H1 (cell line): ENCODE data around the gene DUSP2. TPM values are rescaled to one million over a fixed set of nuclear protein-coding genes. Genes with fewer than 3 reads are reported as not detected.

Experiments used
- CTCF ChIA-PET: fragments of 300-600 bp; sonication (Branson Sonifier 250); formaldehyde crosslinking; loops from one replicate; lab custom pipeline; 2021; ENCODE audit not compliant: partially characterized antibody; lab: Charles Lee
- POLR2A ChIA-PET: fragments of 300-600 bp; sonication (Branson Sonifier 250); formaldehyde crosslinking; loops from one replicate; lab custom pipeline; 2021; ENCODE audit warnings: inconsistent platforms; ENCODE audit not compliant: partially characterized antibody; lab: Charles Lee
- DNase-seq, 2 experiments: peaks; one replicate each; pipeline versions ENCODE4 v3.0.0 to v3.0.0-alpha.2; 2010 to 2022; ENCODE audit warnings: low spot score in 2 of 2, low read depth in 1 of 2, mixed read lengths in 1 of 2
- FAIRE-seq: peaks from 2 replicates; lab custom pipeline; 2011; peaks lifted over from hg19 to GRCh38; lab: Jason Lieb, UNC
- H2AFZ ChIP-seq: 2 replicates; pipeline ENCODE4 v1.8.1; 2012; ENCODE audit warnings: low read length, inconsistent platforms
- H2AK5ac ChIP-seq: 2 replicates; pipeline ENCODE4 v1.6.1; 2013; ENCODE audit warnings: low read depth, low read length
- H2BK120ac ChIP-seq: replicated peaks from 2 replicates; pipeline ENCODE3; 2013; ENCODE audit warnings: low read depth, low read length, inconsistent platforms
- H2BK12ac ChIP-seq: 2 replicates; pipeline ENCODE4 v1.6.1; 2013; ENCODE audit warnings: low read depth, low read length
- H2BK15ac ChIP-seq: 2 replicates; pipeline ENCODE4 v1.6.1; 2013; ENCODE audit warnings: low read length
- H2BK20ac ChIP-seq: 2 replicates; pipeline ENCODE4 v1.6.1; 2013; ENCODE audit warnings: low read length
- H2BK5ac ChIP-seq: 2 replicates; pipeline ENCODE4 v1.6.1; 2013; ENCODE audit warnings: low read depth, low read length
- H3K14ac ChIP-seq: 2 replicates; pipeline ENCODE4 v1.6.1; 2013; ENCODE audit warnings: inconsistent platforms; ENCODE audit not compliant: insufficient read length
- H3K18ac ChIP-seq: 2 replicates; pipeline ENCODE4 v1.6.1; 2013; ENCODE audit warnings: low read length; ENCODE audit errors: extremely low read depth
- H3K23ac ChIP-seq: 2 replicates; pipeline ENCODE4 v1.6.1; 2013; ENCODE audit warnings: inconsistent platforms; ENCODE audit not compliant: insufficient read length
- H3K23me2 ChIP-seq: 2 replicates; pipeline ENCODE4 v1.6.1; 2013; ENCODE audit warnings: low read depth, low read length
- H3K27ac ChIP-seq: 2 replicates; pipeline ENCODE4 v1.6.1; 2011; ENCODE audit warnings: low read depth, low read length, inconsistent platforms
- H3K27me3 ChIP-seq, 4 experiments: replicated peaks in 1 of 4; 1 replicate in 1 of 4; 2 replicates in 3 of 4; pipeline versions ENCODE4 v1.6.1 to v1.8.1; 2011 to 2013; ENCODE audit warnings: low read length in 3 of 4, mild to moderate bottlenecking in 3 of 4, inconsistent platforms in 2 of 4, mixed read lengths in 2 of 4, moderate library complexity in 1 of 4; ENCODE audit not compliant: control insufficient read depth in 3 of 4, insufficient read depth in 3 of 4; ENCODE audit errors: extremely low read depth in 1 of 4
- H3K36me3 ChIP-seq, 4 experiments: 2 replicates each; pipeline versions ENCODE4 v1.6.1 to v1.8.1; 2011 to 2013; ENCODE audit warnings: mild to moderate bottlenecking in 4 of 4, low read length in 3 of 4, moderate library complexity in 2 of 4, control low read depth in 1 of 4, inconsistent platforms in 1 of 4; ENCODE audit not compliant: insufficient read depth in 4 of 4, control insufficient read depth in 2 of 4
- H3K4ac ChIP-seq: replicated peaks from 2 replicates; pipeline ENCODE3; 2013; ENCODE audit warnings: low read length, low read depth, mixed read lengths, inconsistent platforms; ENCODE audit not compliant: insufficient read length
- H3K4me1 ChIP-seq, 4 experiments: replicated peaks in 1 of 4; 1 replicate in 1 of 4; 2 replicates in 3 of 4; pipeline versions ENCODE4 v1.6.1 to v1.8.1; 2011 to 2013; ENCODE audit warnings: low read length in 3 of 4, inconsistent platforms in 2 of 4, mixed read lengths in 1 of 4; ENCODE audit not compliant: insufficient read depth in 4 of 4, control insufficient read depth in 3 of 4
- H3K4me2 ChIP-seq, 2 experiments: 2 replicates each; pipeline versions ENCODE4 v1.6.1 to v1.8.1; 2011 to 2013; ENCODE audit warnings: low read depth in 2 of 2, low read length in 2 of 2, control low read depth in 1 of 2, inconsistent platforms in 1 of 2, mild to moderate bottlenecking in 1 of 2; ENCODE audit not compliant: insufficient read depth in 1 of 2
- H3K4me3 ChIP-seq, 4 experiments: fragments of 200-600, 300-600 bp in 1 of 4; sonication (generic), shearing (Covaris generic), sonication (Bioruptor Twin) in 1 of 4; 2 replicates each; pipeline versions ENCODE4 v1.5.1 to v1.8.1; 2011 to 2016; ENCODE audit warnings: low read length in 4 of 4, low read depth in 3 of 4, control low read depth in 2 of 4, inconsistent platforms in 2 of 4, mild to moderate bottlenecking in 2 of 4, mixed read lengths in 1 of 4, moderate library complexity in 1 of 4; ENCODE audit not compliant: insufficient read depth in 2 of 4; ENCODE audit errors: extremely low read depth in 1 of 4
- H3K56ac ChIP-seq: replicated peaks from 2 replicates; pipeline ENCODE3; 2013; ENCODE audit warnings: low read depth, mild to moderate bottlenecking, mixed read lengths, low read length, inconsistent platforms; ENCODE audit not compliant: insufficient read length
- H3K79me1 ChIP-seq: 2 replicates; pipeline ENCODE4 v1.6.1; 2013; ENCODE audit warnings: low read depth, low read length, control low read depth
- H3K79me2 ChIP-seq, 2 experiments: 2 replicates each; pipeline versions ENCODE4 v1.6.1 to v1.8.1; 2012 to 2013; ENCODE audit warnings: low read length in 2 of 2, mild to moderate bottlenecking in 2 of 2, inconsistent platforms in 1 of 2; ENCODE audit not compliant: insufficient read depth in 2 of 2, control insufficient read depth in 1 of 2
- H3K9ac ChIP-seq, 4 experiments: replicated peaks in 1 of 4; 1 replicate in 1 of 4; 2 replicates in 3 of 4; pipeline versions ENCODE4 v1.6.1 to v1.8.1; 2011 to 2013; ENCODE audit warnings: low read depth in 3 of 4, low read length in 3 of 4, control low read depth in 2 of 4, mild to moderate bottlenecking in 2 of 4, moderate library complexity in 2 of 4, inconsistent platforms in 1 of 4; ENCODE audit errors: extremely low read depth in 1 of 4
- H3K9me3 ChIP-seq, 2 experiments: 2 replicates each; pipeline versions ENCODE4 v1.6.1 to v1.8.1; 2012 to 2013; ENCODE audit warnings: mild to moderate bottlenecking in 2 of 2, moderate library complexity in 2 of 2, control low read depth in 1 of 2, inconsistent platforms in 1 of 2, low read depth in 1 of 2, low read length in 1 of 2, mixed read lengths in 1 of 2; ENCODE audit not compliant: insufficient read depth in 2 of 2
- H4K20me1 ChIP-seq, 2 experiments: replicated peaks in 1 of 2; 2 replicates each; pipeline versions ENCODE3 to v1.8.1; 2011 to 2013; ENCODE audit warnings: inconsistent platforms in 2 of 2, low read length in 2 of 2, mild to moderate bottlenecking in 1 of 2; ENCODE audit not compliant: insufficient read depth in 2 of 2, control insufficient read depth in 1 of 2
- H4K5ac ChIP-seq: 2 replicates; pipeline ENCODE4 v1.6.1; 2013; ENCODE audit warnings: low read length, low read depth, mixed read lengths, inconsistent platforms; ENCODE audit not compliant: insufficient read length
- H4K8ac ChIP-seq: 2 replicates; pipeline ENCODE4 v1.8.0; 2013; ENCODE audit warnings: mild to moderate bottlenecking, moderate library complexity, low read length, inconsistent platforms; ENCODE audit not compliant: insufficient read depth; ENCODE audit errors: extremely low read depth
- H4K91ac ChIP-seq: replicated peaks from 2 replicates; pipeline ENCODE3; 2013; ENCODE audit warnings: low read length, mixed read lengths, inconsistent platforms; ENCODE audit not compliant: insufficient read length
- PHF8 ChIP-seq: fragments of 200-600 bp; sonication (generic); conservative IDR thresholded peaks from 2 replicates; pipeline ENCODE4 v1.7.1; 2012; ENCODE audit warnings: low read depth, mild to moderate bottlenecking, inconsistent platforms, low read length, moderate library complexity
- RAD21 ChIP-seq, 2 experiments: IDR thresholded peaks in 1 of 2; conservative IDR thresholded peaks in 1 of 2; 2 replicates each; pipeline ENCODE4 v1.6.1; 2011; ENCODE audit warnings: low read depth in 2 of 2, low read length in 2 of 2, improper control_type of control experiment in 1 of 2, inconsistent platforms in 1 of 2, mild to moderate bottlenecking in 1 of 2, moderate library complexity in 1 of 2
- SAP30 ChIP-seq: fragments of 300-600 bp; sonication (generic); IDR thresholded peaks from 2 replicates; pipeline ENCODE4 v1.7.1; 2012; ENCODE audit warnings: low read length, moderate library complexity, mild to moderate bottlenecking, inconsistent platforms; ENCODE audit not compliant: insufficient read depth, insufficient replicate concordance
- SIN3A ChIP-seq, 2 experiments: IDR thresholded peaks in 1 of 2; conservative IDR thresholded peaks in 1 of 2; 2 replicates each; pipeline ENCODE4 v1.6.1; 2011 to 2012; ENCODE audit warnings: low read length in 2 of 2, improper control_type of control experiment in 1 of 2, low read depth in 1 of 2, mild to moderate bottlenecking in 1 of 2
- SIX5 ChIP-seq: IDR thresholded peaks from 2 replicates; pipeline ENCODE4 v1.6.1; 2011; ENCODE audit warnings: mild to moderate bottlenecking, low read depth, low read length
- SP2 ChIP-seq: IDR thresholded peaks from 2 replicates; pipeline ENCODE4 v1.6.1; 2012; ENCODE audit warnings: mild to moderate bottlenecking, low read length, inconsistent platforms
- TEAD4 ChIP-seq: IDR thresholded peaks from 2 replicates; pipeline ENCODE4 v1.6.1; 2012; ENCODE audit warnings: low read depth, low read length, inconsistent platforms, mixed read lengths
- WGBS, 2 experiments: shearing (Covaris generic) in 1 of 2; methylation state at CpG; one replicate each; pipeline versions ENCODE4 v1.1.6 to v1.1.7; 2013 to 2015; ENCODE audit warnings: low lambda C conversion rate in 2 of 2, mixed read lengths in 2 of 2, inconsistent platforms in 1 of 2, low coverage in 1 of 2, missing lambda C conversion rate in 1 of 2; ENCODE audit not compliant: insufficient replicate concordance in 2 of 2, insufficient coverage in 1 of 2, insufficient read length in 1 of 2; ENCODE audit errors: extremely low coverage in 1 of 2, missing lambda C conversion rate in 1 of 2; 5-methylcytosine and 5-hydroxymethylcytosine counted together
- polyA plus RNA-seq, 7 experiments: library from polyadenylated mRNA; depleted of rRNA in 3 of 7; stranded (reverse) in 5 of 7; unstranded in 2 of 7; fragments of >200 nt in 5 of 7; fragments of 200-250 nt in 2 of 7; gene quantifications; 1 replicate in 5 of 7; 2 replicates in 1 of 7; 4 replicates in 1 of 7; pipeline versions ENCODE4 v1.2.1 to v1.2.3, GENCODE V29; 2011 to 2013; ENCODE audit warnings: missing spikeins in 2 of 7, mixed read lengths in 2 of 7
- total RNA-seq: library from RNA; stranded (reverse); fragmentation: NEBNext Ultra II Directional; extraction: Animal tissue kit (Norgen Biotek cat#: 25700); gene quantifications from 2 replicates; pipeline ENCODE4 v1.2.1, GENCODE V29; 2021
- TF ChIP-seq, protein P1 (sequence below), 3 experiments: IDR thresholded peaks; 1 replicate in 2 of 3; 2 replicates in 1 of 3; pipeline versions ENCODE4 v1.5.1 to v1.6.1; 2011; ENCODE audit warnings: low read length in 3 of 3, mild to moderate bottlenecking in 3 of 3, inconsistent platforms in 2 of 3, low read depth in 1 of 3, moderate library complexity in 1 of 3; ENCODE audit not compliant: insufficient read depth in 1 of 3; ENCODE audit errors: control extremely low read depth in 1 of 3

The DUSP2 gene
- total and polyA plus RNA-seq, 2 of the 8 experiments (the other 6 are each of a cell fraction or from before 2014, with no cell fraction given) = 10.1 to 10.4 TPM

DNA sequence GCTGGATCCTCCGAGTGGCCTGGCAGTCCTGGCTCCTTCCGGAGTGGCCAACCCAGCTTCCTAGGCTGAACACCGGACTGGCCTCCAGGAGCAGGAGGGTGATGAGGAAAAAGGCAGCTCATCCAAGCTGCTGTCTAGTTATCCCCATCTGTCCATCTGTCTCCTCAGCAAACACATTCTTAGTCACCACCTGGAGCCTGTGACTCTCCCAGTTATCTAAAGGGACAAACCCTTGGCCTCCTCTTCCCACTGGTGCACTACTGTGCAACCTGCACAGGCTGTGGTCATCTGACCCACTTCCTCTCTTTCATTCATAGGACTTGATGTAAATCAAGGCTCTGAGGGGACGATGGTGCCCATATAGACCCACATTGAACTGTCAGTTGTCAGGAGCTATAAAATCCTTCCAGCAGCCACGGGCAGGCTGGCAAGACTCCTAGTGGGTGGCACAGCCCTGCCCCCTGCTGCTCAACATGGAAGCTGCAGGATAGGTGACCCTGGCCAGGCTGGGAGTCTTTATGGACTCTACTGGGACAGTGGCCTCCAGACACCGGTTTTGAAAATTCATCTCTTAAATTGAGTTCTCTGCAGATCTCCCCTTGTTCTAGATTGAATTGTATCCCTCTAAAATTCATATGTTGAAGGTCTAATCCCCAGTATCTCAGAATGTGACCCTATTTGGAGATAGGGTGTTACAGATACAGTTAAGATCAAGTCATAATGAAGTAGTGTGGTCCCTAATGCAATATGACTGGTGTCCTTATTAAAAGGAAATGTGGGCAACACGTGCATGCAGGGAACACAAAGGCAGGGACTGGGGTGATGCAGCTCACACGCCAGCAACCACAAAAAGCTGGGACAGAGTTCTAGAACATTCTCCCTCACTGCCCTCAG lies 29.3 kb upstream of the DUSP2 start:
- no peaks in the 10 kb centered on the region for H4K20me1 ChIP-seq
- H3K4me2 ChIP-seq = no peak overlapping the region
- H3K9me3 ChIP-seq = peaks cover 0 to 3% of the 10 kb centered on the region in 2 experiments; a peak in 1 of 4 replicates
- no peak overlapping the region for H2BK120ac ChIP-seq
- no peaks in the 10 kb centered on the region for H3K79me2 ChIP-seq
- H3K36me3 ChIP-seq = no peaks in the 10 kb centered on the region
- no peak overlapping the region for H2BK20ac ChIP-seq
- no peak overlapping the region for H4K91ac ChIP-seq
- no peaks in the 10 kb centered on the region for H3K27me3 ChIP-seq
- H3K56ac ChIP-seq = no peak overlapping the region
- H3K18ac ChIP-seq = no peak overlapping the region
- H3K23ac ChIP-seq = no peak overlapping the region
- no peak overlapping the region for H3K4ac ChIP-seq
- ChIA-PET CTCF (interaction anchor here (0.6 to 5.6 kb wide), 53 partner anchors 8 to 324 kb away, joined by 3 to 155 read pairs (median 5); partner anchors contain the start of genes ADRA2B, ASTL and DUSP2), POLR2A (interaction anchor here (0.7 to 4.8 kb wide), 5 partner anchors 8 to 57 kb away, joined by 3 to 11 read pairs (median 4); partner anchors contain the start of gene ASTL)
- WGBS, 2 experiments = 51% methylated on average over 8 of the region's 8 CpGs; no CpG with 5 or more reads in 1 of the 2 experiments
- H3K14ac ChIP-seq = no peak overlapping the region
- H3K9ac ChIP-seq = no peak overlapping the region
- H2AK5ac ChIP-seq = no peak overlapping the region
- FAIRE-seq (no peak), DNase-seq (peak; percentile 33 to 90)
- H3K27ac ChIP-seq = no peak overlapping the region
- H3K79me1 ChIP-seq = no peaks in the 10 kb centered on the region
- H3K4me3 ChIP-seq = no peak overlapping the region
- no peak overlapping the region for H2BK5ac ChIP-seq
- no peak overlapping the region for H4K5ac ChIP-seq
- H2BK15ac ChIP-seq = peak overlapping the region; percentile 5; the same call in 1 of the 2 replicates
- no peak overlapping the region for H2AFZ ChIP-seq
- H2BK12ac ChIP-seq = no peak overlapping the region
- H3K23me2 ChIP-seq = no peaks in the 10 kb centered on the region
- H3K4me1 ChIP-seq = no peaks in the 10 kb centered on the region
- no peak overlapping the region for H4K8ac ChIP-seq
- no peak for TF ChIP-seq SAP30
- TF ChIP-seq, protein P1, sequence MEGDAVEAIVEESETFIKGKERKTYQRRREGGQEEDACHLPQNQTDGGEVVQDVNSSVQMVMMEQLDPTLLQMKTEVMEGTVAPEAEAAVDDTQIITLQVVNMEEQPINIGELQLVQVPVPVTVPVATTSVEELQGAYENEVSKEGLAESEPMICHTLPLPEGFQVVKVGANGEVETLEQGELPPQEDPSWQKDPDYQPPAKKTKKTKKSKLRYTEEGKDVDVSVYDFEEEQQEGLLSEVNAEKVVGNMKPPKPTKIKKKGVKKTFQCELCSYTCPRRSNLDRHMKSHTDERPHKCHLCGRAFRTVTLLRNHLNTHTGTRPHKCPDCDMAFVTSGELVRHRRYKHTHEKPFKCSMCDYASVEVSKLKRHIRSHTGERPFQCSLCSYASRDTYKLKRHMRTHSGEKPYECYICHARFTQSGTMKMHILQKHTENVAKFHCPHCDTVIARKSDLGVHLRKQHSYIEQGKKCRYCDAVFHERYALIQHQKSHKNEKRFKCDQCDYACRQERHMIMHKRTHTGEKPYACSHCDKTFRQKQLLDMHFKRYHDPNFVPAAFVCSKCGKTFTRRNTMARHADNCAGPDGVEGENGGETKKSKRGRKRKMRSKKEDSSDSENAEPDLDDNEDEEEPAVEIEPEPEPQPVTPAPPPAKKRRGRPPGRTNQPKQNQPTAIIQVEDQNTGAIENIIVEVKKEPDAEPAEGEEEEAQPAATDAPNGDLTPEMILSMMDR (IDR thresholded peaks at IDR 0.05; ENCODE audit: control extremely low read depth in 1 of 3, insufficient read depth in 1 of 3, low read depth in 1 of 3, low read length in 3 of 3) = peak; percentile 90 to 96 (median 94)
- no peak for TF ChIP-seq SIN3A (conservative IDR thresholded peaks at IDR 0.05 in 1 of 2, IDR thresholded peaks at IDR 0.05 in 1 of 2; ENCODE audit: low read depth in 1 of 2, low read length in 2 of 2)
- TF ChIP-seq TEAD4 = no peak
- TF ChIP-seq SP2 = no peak
- no peak for TF ChIP-seq SIX5
- TF ChIP-seq RAD21 (IDR thresholded peaks at IDR 0.05 in 1 of 2, conservative IDR thresholded peaks at IDR 0.05 in 1 of 2; ENCODE audit: low read depth in 2 of 2, low read length in 2 of 2) = peak; percentile 93 to 96
- no peak for TF ChIP-seq PHF8
